Stomach (tissue), 9 donors: ENCODE data around the gene HEBP1. TPM values are rescaled to one million over a fixed set of nuclear protein-coding genes. Genes with fewer than 3 reads are reported as not detected.

Experiments used
- DNase-seq, 2 donors: peaks; one replicate each; pipeline versions ENCODE4 v3.0.0 to v3.0.0-alpha.2; 2013 to 2019
- H3K27ac ChIP-seq, 5 donors: fragments of 200-600 bp in 4 of 5; sonication (generic) in 4 of 5; one replicate each; pipeline ENCODE4 v1.5.1; 2013 to 2019; ENCODE audit warnings: mild to moderate bottlenecking in 1 of 5, moderate library complexity in 1 of 5
- H3K27me3 ChIP-seq, 3 donors: fragments of 200-600 bp; sonication (generic); one replicate each; pipeline ENCODE4 v1.5.1; 2017 to 2019; ENCODE audit warnings: mixed run types in 1 of 3
- H3K36me3 ChIP-seq, 4 donors: fragments of 200-600 bp; sonication (generic); 1 replicate in 3 of 4; 2 replicates in 1 of 4; pipeline ENCODE4 v1.5.1; 2016 to 2019
- H3K4me1 ChIP-seq, 4 donors: fragments of 200-600 bp; sonication (generic); one replicate each; pipeline ENCODE4 v1.5.1; 2016 to 2019
- H3K4me3 ChIP-seq, 4 donors: fragments of 200-600 bp; sonication (generic) in 3 of 4; one replicate each; pipeline ENCODE4 v1.5.1; 2016 to 2019; ENCODE audit warnings: mild to moderate bottlenecking in 1 of 4
- H3K9me3 ChIP-seq, 4 donors: fragments of 200-600 bp; sonication (generic); one replicate each; pipeline ENCODE4 v1.5.1; 2016 to 2019
- EP300 ChIP-seq: sonication (generic); formaldehyde crosslinking; IDR thresholded peaks from one replicate; pipeline ENCODE4 v1.6.1; 2017; ENCODE audit warnings: antibody characterized with exemption
- POLR2A ChIP-seq, 4 donors: fragments of 450-650 bp; IDR thresholded peaks; one replicate each; pipeline ENCODE4 v1.6.1; 2016; ENCODE audit warnings: antibody characterized with exemption in 4 of 4, control low read depth in 2 of 4, mild to moderate bottlenecking in 1 of 4, moderate library complexity in 1 of 4
- POLR2AphosphoS5 ChIP-seq, 3 donors: sonication (generic); formaldehyde crosslinking; IDR thresholded peaks; one replicate each; pipeline ENCODE4 v1.6.1; 2016; ENCODE audit warnings: antibody characterized with exemption in 3 of 3
- WGBS, 5 donors: extraction: QIAGEN DNeasy Blood & Tissue Kit in 3 of 5; methylation state at CpG; one replicate each; pipeline versions ENCODE4 v1.1.5 to v1.1.7; 2013 to 2018; 5-methylcytosine and 5-hydroxymethylcytosine counted together
- intact Hi-C: fragments of 100-400 bp; cut with DNase I; formaldehyde crosslinking; loops from one replicate; pipeline ENCODE4 v1.15.1; 2023; ENCODE audit warnings: low total_unique reads
- polyA plus RNA-seq, 3 donors: library from polyadenylated mRNA; stranded (reverse); fragments of 200-250 nt; gene quantifications; one replicate each; pipeline ENCODE4 v1.2.3, GENCODE V29; 2013
- small RNA-seq, 4 donors: library from RNA; depleted of rRNA; stranded (forward); fragments of <200 nt; gene quantifications; one replicate each; pipeline ENCODE3, GENCODE V24; 2016
- total RNA-seq, 5 donors: library from RNA; depleted of rRNA; stranded (reverse); fragments of >200 nt; gene quantifications; one replicate each; pipeline versions ENCODE4 v1.1.0 to v1.2.3, GENCODE V29; 2014 to 2016
- TF ChIP-seq, protein P1 (sequence below), 7 experiments: fragments of 450-650 bp in 4 of 7; fragments of 200-600 bp in 3 of 7; sonication (generic) in 3 of 7; IDR thresholded peaks; one replicate each; pipeline ENCODE4 v1.5.1; 2016 to 2019; ENCODE audit warnings: antibody characterized with exemption in 7 of 7, control low read depth in 2 of 7, mild to moderate bottlenecking in 1 of 7
- donor health status: healthy with polysubstance abuse.
- donor health status: Bipolar disorder and iron deficiency.
- donor health status: healthy.

The HEBP1 gene
- total and polyA plus RNA-seq, 8 donors: 0.45 to 57.3 (median 28.6) TPM

- Histone ChIP-seq H3K36me3 (no peaks in the 10 kb centered on the region), H3K9me3 (no peaks in the 10 kb centered on the region), H3K4me1 (peaks cover 0 to 8% (median 7%) of the 10 kb centered on the region in 4 donors), H3K27ac (peak overlapping the region; percentile 41 to 76 (median 70)), H3K4me3 (peak overlapping the region; percentile 26 to 48 (median 36)), H3K27me3 (no peaks in the 10 kb centered on the region)
- no peak for TF ChIP-seq EP300
- TF ChIP-seq POLR2AphosphoS5 (IDR thresholded peaks at IDR 0.05): peak in 2 of 3 donors; percentile 13 to 77
- peak; percentile 94 to 96 for DNase-seq
- 24 to 36% (median 29%) methylated on average over 22 to 27 of the region's 27 CpGs for WGBS, 5 donors
- intact Hi-C loops: no loop called here
These were observed 72.6 kb downstream of the HEBP1 start for GRCh38 chr12:12927211-12928079.

DNA sequence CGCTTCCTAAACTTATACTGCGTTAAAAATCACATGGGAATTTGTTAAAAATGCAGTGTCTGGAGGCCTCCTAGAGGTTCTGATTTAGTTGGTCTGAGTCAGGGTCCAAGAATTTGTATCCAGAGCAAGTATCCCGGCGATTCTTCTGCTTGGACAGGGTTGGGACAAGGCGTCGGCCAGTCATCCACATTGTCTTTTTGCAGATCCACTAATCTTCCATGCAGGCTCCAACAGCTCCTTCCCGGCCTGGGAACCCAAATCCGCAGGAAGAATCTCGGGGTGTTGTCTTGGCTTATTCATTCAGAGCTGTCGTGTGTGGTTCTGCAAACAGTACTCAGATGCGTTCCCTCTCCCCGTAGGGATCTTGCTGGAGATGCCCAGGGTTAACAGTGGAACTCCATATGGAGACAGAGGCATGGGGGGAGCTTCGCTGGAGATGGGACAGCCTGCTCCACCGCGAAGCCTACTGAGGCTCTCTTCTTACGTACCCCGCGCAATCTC is 73.4 kb downstream of the HEBP1 start:
- intact Hi-C loops: no loop called here
- no peaks in the 10 kb centered on the region for H3K9me3 ChIP-seq
- H3K27ac ChIP-seq: peak overlapping the region; percentile 3 to 76 (median 70)
- TF ChIP-seq, protein P1, sequence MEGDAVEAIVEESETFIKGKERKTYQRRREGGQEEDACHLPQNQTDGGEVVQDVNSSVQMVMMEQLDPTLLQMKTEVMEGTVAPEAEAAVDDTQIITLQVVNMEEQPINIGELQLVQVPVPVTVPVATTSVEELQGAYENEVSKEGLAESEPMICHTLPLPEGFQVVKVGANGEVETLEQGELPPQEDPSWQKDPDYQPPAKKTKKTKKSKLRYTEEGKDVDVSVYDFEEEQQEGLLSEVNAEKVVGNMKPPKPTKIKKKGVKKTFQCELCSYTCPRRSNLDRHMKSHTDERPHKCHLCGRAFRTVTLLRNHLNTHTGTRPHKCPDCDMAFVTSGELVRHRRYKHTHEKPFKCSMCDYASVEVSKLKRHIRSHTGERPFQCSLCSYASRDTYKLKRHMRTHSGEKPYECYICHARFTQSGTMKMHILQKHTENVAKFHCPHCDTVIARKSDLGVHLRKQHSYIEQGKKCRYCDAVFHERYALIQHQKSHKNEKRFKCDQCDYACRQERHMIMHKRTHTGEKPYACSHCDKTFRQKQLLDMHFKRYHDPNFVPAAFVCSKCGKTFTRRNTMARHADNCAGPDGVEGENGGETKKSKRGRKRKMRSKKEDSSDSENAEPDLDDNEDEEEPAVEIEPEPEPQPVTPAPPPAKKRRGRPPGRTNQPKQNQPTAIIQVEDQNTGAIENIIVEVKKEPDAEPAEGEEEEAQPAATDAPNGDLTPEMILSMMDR (IDR thresholded peaks at IDR 0.05): no peak
- TF ChIP-seq POLR2A (IDR thresholded peaks at IDR 0.05): no peak
- TF ChIP-seq EP300: no peak
- TF ChIP-seq POLR2AphosphoS5 (IDR thresholded peaks at IDR 0.05): no peak
- H3K4me1 ChIP-seq: peaks cover 0 to 8% (median 7%) of the 10 kb centered on the region in 4 donors
- H3K36me3 ChIP-seq: no peaks in the 10 kb centered on the region
- H3K4me3 ChIP-seq: peak overlapping the region in 1 of 4 donors; percentile 48
- no peaks in the 10 kb centered on the region for H3K27me3 ChIP-seq
- DNase-seq: no peak
- 74 to 84% (median 77%) methylated on average over 18 of the region's 18 CpGs for WGBS, 5 donors

DNA sequence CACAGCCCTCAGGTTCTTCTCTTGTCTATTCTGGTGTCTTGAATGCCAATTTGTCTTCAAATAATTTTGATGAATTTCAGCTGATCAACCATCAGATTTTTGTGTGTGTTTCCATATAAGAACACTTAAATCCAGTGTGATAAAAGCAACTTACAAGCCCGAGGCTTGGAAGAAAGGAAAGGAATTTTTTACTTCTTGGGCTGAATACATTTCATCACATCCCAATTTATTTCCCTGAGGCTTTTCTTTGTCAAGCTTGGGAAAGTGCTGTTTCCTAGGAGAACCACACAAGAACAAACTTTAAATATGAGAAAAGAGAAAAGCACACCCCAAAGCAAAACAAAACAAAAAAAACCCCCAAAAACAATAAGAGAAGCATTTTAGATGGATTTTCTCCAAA is 74.7 kb downstream of the HEBP1 start:
- H3K36me3 ChIP-seq: no peaks in the 10 kb centered on the region
- no peak for DNase-seq
- peaks cover 0 to 8% (median 7%) of the 10 kb centered on the region in 4 donors for H3K4me1 ChIP-seq
- H3K27me3 ChIP-seq: no peaks in the 10 kb centered on the region
- no peak overlapping the region for H3K27ac ChIP-seq
- no peaks in the 10 kb centered on the region for H3K9me3 ChIP-seq
- intact Hi-C loops: no loop called here
- no peak overlapping the region for H3K4me3 ChIP-seq
- 39 to 74% (median 42%) methylated on average over 1 of the region's 1 CpG for WGBS, 5 donors
- TF ChIP-seq EP300: no peak
- TF ChIP-seq, protein P1 (IDR thresholded peaks at IDR 0.05): no peak
- no peak for TF ChIP-seq POLR2A (IDR thresholded peaks at IDR 0.05)
- TF ChIP-seq POLR2AphosphoS5 (IDR thresholded peaks at IDR 0.05): no peak

Small RNA genes lying within 50 kb of the gene (small RNA-seq; reads per million reads assigned to genes)
- 0 to 0.07 (median 0) reads per million in 4 donors for gene RF00604

Other genes starting within 250 kb of the HEBP1 start
- gene APOLD1, start 214.6 kb downstream of the HEBP1 start, total RNA-seq: 100 to 1,000 TPM in 1 of 5 donors, 10 to 100 TPM in 2, 1 to 10 TPM in 1, under 1 TPM in 1; 0.29 to 119 (median 21.0) TPM
- gene APOLD1, start 214.6 kb downstream of the HEBP1 start, polyA plus RNA-seq: 1 to 10 TPM; 1.9 to 5.4 (median 4.4) TPM
- gene DDX47, start 186.9 kb downstream of the HEBP1 start, total RNA-seq: 100 to 1,000 TPM in 1 of 5 donors, 10 to 100 TPM in 3, 1 to 10 TPM in 1; 9.6 to 108 (median 21.4) TPM
- gene DDX47, start 186.9 kb downstream of the HEBP1 start, polyA plus RNA-seq: 10 to 100 TPM; 31.0 to 37.9 (median 32.6) TPM
- gene GPRC5A, start 108.7 kb downstream of the HEBP1 start, total RNA-seq: 100 to 1,000 TPM in 1 of 5 donors, 10 to 100 TPM in 2, 1 to 10 TPM in 1, under 1 TPM in 1; 0.58 to 112 (median 39.5) TPM
- 10 to 100 TPM in 1 of 3 donors, 1 to 10 TPM in 2; 4.0 to 89.1 (median 8.4) TPM for gene GPRC5A, start 108.7 kb downstream of the HEBP1 start, polyA plus RNA-seq
- gene GPRC5D, start 48.1 kb downstream of the HEBP1 start, total RNA-seq: not detected
- under 1 TPM in 1 of 3 donors, not detected in 2; 0.18 TPM for gene GPRC5D, start 48.1 kb downstream of the HEBP1 start, polyA plus RNA-seq
- gene FAM234B, start 44.1 kb upstream of the HEBP1 start, total RNA-seq: 1 to 10 TPM in 3 of 5 donors, not detected in 2; 4.1 to 6.2 (median 4.8) TPM
- under 1 TPM; 0.87 to 0.95 (median 0.92) TPM for gene FAM234B, start 44.1 kb upstream of the HEBP1 start, polyA plus RNA-seq
- not detected for gene GSG1, start 103.4 kb upstream of the HEBP1 start, total RNA-seq
- not detected for gene GSG1, start 103.4 kb upstream of the HEBP1 start, polyA plus RNA-seq
- 100 to 1,000 TPM in 1 of 5 donors, 10 to 100 TPM in 3, 1 to 10 TPM in 1; 7.6 to 115 (median 23.9) TPM for gene EMP1, start 196.5 kb upstream of the HEBP1 start, total RNA-seq
- gene EMP1, start 196.5 kb upstream of the HEBP1 start, polyA plus RNA-seq: 100 to 1,000 TPM in 1 of 3 donors, 10 to 100 TPM in 1, 1 to 10 TPM in 1; 6.2 to 209 (median 12.5) TPM